ENCODE measurements around the gene MOB1A. TPM values are rescaled to one million over a fixed set of nuclear protein-coding genes. Genes with fewer than 3 reads are reported as not detected.
A peak's percentile ranks its signal among the peaks of the same experiment; 100 is the strongest.

MOB1A gene
- total and polyA plus RNA-seq, 2 of the 13 experiments (the other 11 are each of a cell fraction or from before 2014, with no cell fraction given): 48.2 to 139 TPM

GRCh38 chr2:74198461-74199274 lies 20.0 kb upstream of the MOB1A start, which contains the start of gene MTHFD2 (continued):
- TF ChIP-seq POGK (CRISPR knock-in tag; conservative IDR thresholded peaks at IDR 0.05) (peak; percentile 85), ZNF724P (CRISPR knock-in tag; IDR thresholded peaks at IDR 0.05; ENCODE audit: borderline replicate concordance) (peak; percentile 71; the same call in 1 of the 2 replicates), FOSL2 (CRISPR knock-in tag; IDR thresholded peaks at IDR 0.05) (peak; percentile 57), ARHGAP35 (CRISPR knock-in tag; IDR thresholded peaks at IDR 0.05; ENCODE audit: borderline replicate concordance) (0 out of 2 replicates have a peak, but pooled peaks have one; percentile 59), MED1 (CRISPR knock-in tag; IDR thresholded peaks at IDR 0.05) (peak; percentile 56), CENPX (CRISPR knock-in tag; IDR thresholded peaks at IDR 0.05) (no peak), IKZF4 (CRISPR knock-in tag; IDR thresholded peaks at IDR 0.05; ENCODE audit: borderline replicate concordance, low read depth, not compliant biosample characterization) (peak; percentile 91), ATRX (CRISPR knock-in tag; IDR thresholded peaks at IDR 0.05; ENCODE audit: borderline replicate concordance) (no peak), POLR2G (IDR thresholded peaks at IDR 0.05; ENCODE audit: low read depth, low read length) (peak; percentile 100), MAZ (IDR thresholded peaks at IDR 0.05; ENCODE audit: borderline replicate concordance, low read depth, low read length) (peak; percentile 77; the same call in 1 of the 2 replicates), MAZ (CRISPR knock-in tag; IDR thresholded peaks at IDR 0.05; ENCODE audit: low read depth) (peak; percentile 91), JUNB (CRISPR knock-in tag; IDR thresholded peaks at IDR 0.05; ENCODE audit: borderline replicate concordance) (peak; percentile 18; the same call in 1 of the 2 replicates), NFRKB (IDR thresholded peaks at IDR 0.05) (no peak), ZNF543 (CRISPR knock-in tag; IDR thresholded peaks at IDR 0.05) (peak; percentile 69; the same call in 1 of the 2 replicates), ERF (CRISPR knock-in tag; IDR thresholded peaks at IDR 0.05) (peak; percentile 93), ZMYM4 (CRISPR knock-in tag; IDR thresholded peaks at IDR 0.05) (peak; percentile 98), SUZ12 (IDR thresholded peaks at IDR 0.05; ENCODE audit: low read depth, low read length) (no peak; the same call in 1 of the 2 replicates), RNF2 (conservative IDR thresholded peaks at IDR 0.05; ENCODE audit: low read depth) (peak; percentile 94), NCOA1 (CRISPR knock-in tag; IDR thresholded peaks at IDR 0.05) (peak; percentile 95), PAF1 (CRISPR knock-in tag; IDR thresholded peaks at IDR 0.05) (no peak), E2F2 (CRISPR knock-in tag; IDR thresholded peaks at IDR 0.05; ENCODE audit: borderline replicate concordance) (peak; percentile 59; the same call in 1 of the 2 replicates)
